OCI-LY1 (cell line): Measurements from ENCODE around the gene OSMR.

Source experiments
- CTCF ChIP-seq: fragments of 200-600 bp; sonication (generic), shearing (Covaris generic); IDR thresholded peaks from 2 replicates; pipeline ENCODE4 v1.5.1; 2017; ENCODE audit warnings: mild to moderate bottlenecking, antibody characterized with exemption, low read length, moderate library complexity, mixed read lengths
- EZH2 ChIP-seq: fragments of 200-600 bp; sonication (generic), shearing (Covaris generic); IDR thresholded peaks from 2 replicates; pipeline ENCODE4 v1.8.0; 2017; ENCODE audit warnings: borderline replicate concordance, mixed run types, mild to moderate bottlenecking, antibody characterized with exemption, low read length, moderate library complexity, mixed read lengths

GRCh38 chr5:38803246-38803645, 42.6 kb upstream of the OSMR start:
- TF ChIP-seq CTCF, result no peak
- TF ChIP-seq EZH2, result no peak
